PC-3 (cell line): ENCODE results near the gene LAMB4.

ENCODE experiments used
- EZH2 ChIP-seq: fragments of 300-600 bp; sonication (generic); IDR thresholded peaks from one replicate; pipeline ENCODE4 v1.6.1; 2017; ENCODE audit warnings: antibody characterized with exemption, mild to moderate bottlenecking, low read length; ENCODE audit not compliant: unreplicated experiment
- EZH2phosphoT487 ChIP-seq: fragments of 300-600 bp; sonication (generic); IDR thresholded peaks from 2 replicates; pipeline ENCODE4 v1.6.1; 2018; ENCODE audit warnings: mild to moderate bottlenecking, antibody characterized with exemption, low read length, borderline replicate concordance
- TF ChIP-seq, protein P1 (sequence below): fragments of 300-600 bp; sonication (generic); conservative IDR thresholded peaks from 2 replicates; pipeline ENCODE4 v1.5.1; 2017; ENCODE audit warnings: antibody characterized with exemption, low read depth, mild to moderate bottlenecking, low read length

- TF ChIP-seq, protein P1, sequence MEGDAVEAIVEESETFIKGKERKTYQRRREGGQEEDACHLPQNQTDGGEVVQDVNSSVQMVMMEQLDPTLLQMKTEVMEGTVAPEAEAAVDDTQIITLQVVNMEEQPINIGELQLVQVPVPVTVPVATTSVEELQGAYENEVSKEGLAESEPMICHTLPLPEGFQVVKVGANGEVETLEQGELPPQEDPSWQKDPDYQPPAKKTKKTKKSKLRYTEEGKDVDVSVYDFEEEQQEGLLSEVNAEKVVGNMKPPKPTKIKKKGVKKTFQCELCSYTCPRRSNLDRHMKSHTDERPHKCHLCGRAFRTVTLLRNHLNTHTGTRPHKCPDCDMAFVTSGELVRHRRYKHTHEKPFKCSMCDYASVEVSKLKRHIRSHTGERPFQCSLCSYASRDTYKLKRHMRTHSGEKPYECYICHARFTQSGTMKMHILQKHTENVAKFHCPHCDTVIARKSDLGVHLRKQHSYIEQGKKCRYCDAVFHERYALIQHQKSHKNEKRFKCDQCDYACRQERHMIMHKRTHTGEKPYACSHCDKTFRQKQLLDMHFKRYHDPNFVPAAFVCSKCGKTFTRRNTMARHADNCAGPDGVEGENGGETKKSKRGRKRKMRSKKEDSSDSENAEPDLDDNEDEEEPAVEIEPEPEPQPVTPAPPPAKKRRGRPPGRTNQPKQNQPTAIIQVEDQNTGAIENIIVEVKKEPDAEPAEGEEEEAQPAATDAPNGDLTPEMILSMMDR: no peak
- TF ChIP-seq EZH2phosphoT487 (no peak), EZH2 (no peak)
Observed at GRCh38 chr7:108094933-108095710, 35.0 kb downstream of the LAMB4 start.
